Natural killer cell treated with Interleukin-12 subunit alpha and Interleukin-12 subunit beta and Interleukin-15 and Interleukin-18, amount 100 ng/mL, for 72 hours (primary cell): Measurements from ENCODE around the gene PSMD2. TPM values are rescaled to one million over a fixed set of nuclear protein-coding genes. Genes with fewer than 3 reads are reported as not detected.
"Not testable (repeated sequence)": the region's sequence is repeated elsewhere in the genome, so short reads cannot be mapped to it uniquely, and the experiment has no call there.

Experiments
- ATAC-seq, 2 donors: fragments of 150-1000 bp; cut with Tn5 transposase in 1 of 2; sonication (Bioruptor Pico), chemical (Tn5 transposase) in 1 of 2; 2 replicates each; pipeline ENCODE4 v1.10.0; 2021
- DNase-seq: peaks from one replicate; pipeline ENCODE4 v3.0.0; 2022; ENCODE audit warnings: low spot score
- H3K27ac Mint-ChIP-seq, 2 donors: 1 replicate in 1 of 2; 2 replicates in 1 of 2; pipeline ENCODE4 v1.8.0; 2022; ENCODE audit warnings: mixed read lengths in 2 of 2, mild to moderate bottlenecking in 1 of 2, moderate library complexity in 1 of 2
- H3K27me3 Mint-ChIP-seq, 2 donors: 1 replicate in 1 of 2; 2 replicates in 1 of 2; pipeline ENCODE4 v1.8.0; 2022; ENCODE audit warnings: mixed read lengths in 2 of 2
- H3K36me3 Mint-ChIP-seq: one replicate; pipeline ENCODE4 v1.8.0; 2022; ENCODE audit warnings: mixed read lengths
- H3K4me1 Mint-ChIP-seq, 2 donors: 1 replicate in 1 of 2; 2 replicates in 1 of 2; pipeline ENCODE4 v1.8.0; 2022; ENCODE audit warnings: low read depth in 2 of 2, mixed read lengths in 2 of 2, mild to moderate bottlenecking in 1 of 2
- H3K4me3 Mint-ChIP-seq: one replicate; pipeline ENCODE4 v1.8.0; 2022; ENCODE audit warnings: mixed read lengths
- H3K9me3 Mint-ChIP-seq: 2 replicates; pipeline ENCODE4 v1.8.0; 2022; ENCODE audit warnings: mixed read lengths
- total RNA-seq, 2 donors: library from RNA; stranded (reverse); gene quantifications; one replicate each; pipeline ENCODE4 v1.2.3, GENCODE V29; 2022

Gene PSMD2
- total RNA-seq, 2 donors from 2014 or later = 285 to 328 TPM

- DNase-seq = no peak
- Mint-ChIP-seq H3K9me3 (no peaks in the 10 kb centered on the region), H3K4me3 (peak overlapping the region; percentile 14), H3K4me1 (peaks cover 57 to 58% of the 10 kb centered on the region in 2 donors), H3K36me3 (peaks cover 38% of the 10 kb centered on the region), H3K27me3 (no peaks in the 10 kb centered on the region), H3K27ac (peak overlapping the region; percentile 62 to 70)
- no peak for ATAC-seq
Measured at GRCh38 chr3:184333700-184334099, 34.7 kb downstream of the PSMD2 start.

DNA sequence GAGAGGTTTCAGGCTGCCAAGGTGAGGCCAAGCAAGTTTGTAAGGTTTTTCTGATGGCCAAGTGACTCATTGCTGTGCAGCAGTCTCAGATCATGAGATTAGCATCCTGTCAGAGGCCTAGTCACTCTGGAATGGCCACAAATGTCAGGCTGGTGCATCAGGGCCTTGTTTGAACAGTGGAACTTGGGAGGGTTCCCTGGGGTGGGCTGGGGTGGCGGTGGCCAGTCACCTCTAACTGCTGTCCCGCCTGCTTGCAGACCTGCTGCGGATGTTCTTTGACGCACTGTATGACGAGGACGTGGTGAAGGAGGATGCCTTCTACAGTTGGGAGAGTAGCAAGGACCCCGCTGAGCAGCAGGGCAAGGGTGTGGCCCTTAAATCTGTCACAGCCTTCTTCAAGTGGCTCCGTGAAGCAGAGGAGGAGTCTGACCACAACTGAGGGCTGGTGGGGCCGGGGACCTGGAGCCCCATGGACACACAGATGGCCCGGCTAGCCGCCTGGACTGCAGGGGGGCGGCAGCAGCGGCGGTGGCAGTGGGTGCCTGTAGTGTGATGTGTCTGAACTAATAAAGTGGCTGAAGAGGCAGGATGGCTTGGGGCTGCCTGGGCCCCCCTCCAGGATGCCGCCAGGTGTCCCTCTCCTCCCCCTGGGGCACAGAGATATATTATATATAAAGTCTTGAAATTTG lies 35.6 kb downstream of the PSMD2 start:
- Mint-ChIP-seq H3K4me3 (peak overlapping the region; percentile 40), H3K9me3 (no peaks in the 10 kb centered on the region), H3K36me3 (peaks cover 29% of the 10 kb centered on the region), H3K27ac (peak overlapping the region; percentile 62 to 70), H3K4me1 (peaks cover 55% of the 10 kb centered on the region in 2 donors), H3K27me3 (no peaks in the 10 kb centered on the region)
- DNase-seq (no peak), ATAC-seq (peak in 1 of 2 donors; percentile 57)

DNA sequence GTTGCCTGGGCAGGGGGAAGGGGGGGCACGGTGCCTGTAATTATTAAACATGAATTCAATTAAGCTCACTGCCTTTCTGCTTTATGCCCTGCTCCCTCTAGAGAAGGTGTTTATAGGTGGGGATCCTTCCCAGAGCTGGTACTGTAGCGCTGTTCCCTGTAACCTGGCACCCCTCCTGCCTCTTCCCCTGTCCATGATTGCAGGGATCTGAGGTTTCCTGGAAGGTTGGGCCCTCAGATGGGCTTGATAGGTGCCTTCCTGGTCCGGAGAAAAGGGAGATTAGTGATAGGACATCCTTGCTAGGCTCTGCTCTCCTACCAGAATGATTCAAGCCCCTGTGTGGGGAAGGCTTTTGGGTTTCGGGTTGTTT lies 36.2 kb downstream of the PSMD2 start:
- Mint-ChIP-seq H3K4me1 (peaks cover 53 to 54% of the 10 kb centered on the region in 2 donors), H3K27me3 (no peaks in the 10 kb centered on the region), H3K9me3 (no peaks in the 10 kb centered on the region), H3K27ac (peak overlapping the region; percentile 62 to 70), H3K36me3 (peaks cover 26% of the 10 kb centered on the region), H3K4me3 (peak overlapping the region; percentile 86)
- ATAC-seq (no peak), DNase-seq (no peak)

DNA sequence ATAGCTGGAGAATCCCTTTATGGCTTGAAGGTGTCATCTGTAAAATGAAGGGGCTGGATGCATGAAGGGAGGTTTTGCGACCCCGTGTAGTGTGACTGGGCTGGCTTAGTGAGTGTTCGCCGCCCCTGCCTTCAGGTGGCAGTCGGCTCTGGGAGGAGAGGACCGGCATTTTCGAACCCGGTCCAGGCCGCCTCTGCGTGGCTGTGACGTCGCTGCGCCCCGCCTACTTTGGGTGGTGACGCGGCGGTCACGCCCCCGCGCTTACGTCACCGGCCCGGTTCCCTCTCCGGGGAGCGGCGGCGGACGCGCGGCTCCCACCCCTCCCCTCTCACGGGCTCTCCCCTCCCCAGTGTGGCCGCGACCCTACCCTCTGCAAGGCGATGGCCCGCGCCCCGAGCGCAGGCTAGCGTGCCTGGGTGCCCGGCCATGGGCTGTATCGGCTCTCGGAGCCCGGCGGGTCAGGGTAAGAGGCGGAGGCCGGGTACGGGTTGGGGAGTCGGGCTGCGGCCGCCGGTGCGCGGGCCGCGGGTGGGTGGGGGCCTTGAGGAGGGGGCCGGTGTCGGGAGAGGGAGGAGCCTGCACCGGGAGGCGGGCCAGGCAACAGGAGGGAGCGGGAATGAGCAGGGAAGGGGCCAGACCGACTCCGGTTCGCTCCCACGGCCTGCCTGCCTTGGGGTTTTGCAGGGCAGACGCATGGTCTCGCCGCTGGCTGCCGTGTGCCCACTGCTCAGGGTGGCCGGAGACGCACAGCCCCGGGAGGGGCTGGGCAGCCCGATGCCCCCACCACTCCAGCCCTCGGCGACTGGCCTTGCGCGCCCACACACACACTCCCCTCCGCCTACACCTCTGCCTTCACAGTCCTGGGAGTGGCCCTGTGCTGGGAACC lies 36.9 kb downstream of the PSMD2 start:
- peak; percentile 86 for DNase-seq
- Mint-ChIP-seq H3K4me3 (peak overlapping the region; percentile 86), H3K4me1 (peaks cover 57 to 58% of the 10 kb centered on the region in 2 donors), H3K27ac (peak overlapping the region; percentile 68 to 70), H3K9me3 (no peaks in the 10 kb centered on the region), H3K27me3 (no peaks in the 10 kb centered on the region), H3K36me3 (peaks cover 25% of the 10 kb centered on the region)
- ATAC-seq = peak; percentile 84 to 89

- Mint-ChIP-seq H3K4me3 (peak overlapping the region; percentile 86), H3K27me3 (no peaks in the 10 kb centered on the region), H3K36me3 (peaks cover 21% of the 10 kb centered on the region), H3K4me1 (peaks cover 56 to 60% of the 10 kb centered on the region in 2 donors), H3K27ac (peak overlapping the region in 1 of 2 donors; percentile 68), H3K9me3 (no peaks in the 10 kb centered on the region)
- DNase-seq = no peak
- no peak for ATAC-seq
Measured at GRCh38 chr3:184336547-184337398, 37.7 kb downstream of the PSMD2 start.

- Mint-ChIP-seq H3K36me3 (peaks cover 18% of the 10 kb centered on the region), H3K9me3 (no peaks in the 10 kb centered on the region), H3K4me3 (peak within 1 kb of the TSS; percentile 86), H3K27me3 (no peaks in the 10 kb centered on the region), H3K4me1 (peaks cover 52 to 57% of the 10 kb centered on the region in 2 donors), H3K27ac (peak within 1 kb of the TSS in 1 of 2 donors; percentile 68)
- DNase-seq = no peak
- no peak for ATAC-seq
Measured at GRCh38 chr3:184337399-184337714, 38.3 kb downstream of the PSMD2 start, which contains the start of gene FAM131A. TSS of gene FAM131A (plus strand) at chr3:184337600. CDS start at chr3:184337631, 31 bp downstream.

- H3K36me3 Mint-ChIP-seq = peaks cover 12% of the 10 kb centered on the region
- ATAC-seq (no peak), DNase-seq (no peak)
- H3K4me1 Mint-ChIP-seq = peaks cover 46 to 50% of the 10 kb centered on the region in 2 donors
- H3K27me3 Mint-ChIP-seq = no peaks in the 10 kb centered on the region
- no peaks in the 10 kb centered on the region for H3K9me3 Mint-ChIP-seq
- H3K27ac Mint-ChIP-seq = no peak overlapping the region
- no peak overlapping the region for H3K4me3 Mint-ChIP-seq
Measured at GRCh38 chr3:184337981-184338380, 38.9 kb downstream of the PSMD2 start.

- Mint-ChIP-seq H3K27me3 (no peaks in the 10 kb centered on the region), H3K4me3 (no peak overlapping the region), H3K36me3 (peaks cover 6% of the 10 kb centered on the region), H3K27ac (no peak overlapping the region), H3K9me3 (no peaks in the 10 kb centered on the region), H3K4me1 (peaks cover 41 to 45% of the 10 kb centered on the region in 2 donors)
- DNase-seq = no peak
- ATAC-seq = no peak
Measured at GRCh38 chr3:184338511-184338945, 39.5 kb downstream of the PSMD2 start.

DNA sequence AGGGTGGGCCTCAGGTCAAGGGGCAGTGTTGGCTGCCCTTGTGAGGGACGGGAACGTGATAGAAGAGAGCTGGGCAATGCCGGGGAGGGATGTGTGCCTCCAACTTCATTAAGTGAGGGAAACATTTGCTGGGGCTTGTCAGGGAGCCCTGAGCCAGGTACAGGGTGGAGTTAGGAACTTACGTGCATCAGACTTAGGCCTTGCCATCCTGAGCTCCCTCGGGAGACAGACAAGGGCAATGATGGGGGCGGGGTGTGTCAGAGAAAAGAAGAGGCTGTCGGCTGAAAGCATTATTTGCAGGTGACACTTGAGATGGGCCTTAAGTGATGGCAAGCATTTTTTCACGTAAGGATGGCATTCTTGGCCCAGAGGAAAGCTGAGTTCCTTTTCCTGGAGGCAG lies 40.0 kb downstream of the PSMD2 start:
- no peak for DNase-seq
- Mint-ChIP-seq H3K4me1 (peaks cover 36 to 40% of the 10 kb centered on the region in 2 donors), H3K9me3 (no peaks in the 10 kb centered on the region), H3K4me3 (no peak overlapping the region), H3K36me3 (peaks cover 2% of the 10 kb centered on the region), H3K27me3 (no peaks in the 10 kb centered on the region), H3K27ac (no peak overlapping the region)
- no peak for ATAC-seq

- DNase-seq, H3K27ac Mint-ChIP-seq, ATAC-seq, H3K36me3 Mint-ChIP-seq, H3K4me3 Mint-ChIP-seq, H3K9me3 Mint-ChIP-seq, H3K27me3 Mint-ChIP-seq: not testable (repeated sequence)
- peaks cover 32 to 34% of the 10 kb centered on the region in 2 donors for H3K4me1 Mint-ChIP-seq
Measured at GRCh38 chr3:184339451-184340135, 40.6 kb downstream of the PSMD2 start.

DNA sequence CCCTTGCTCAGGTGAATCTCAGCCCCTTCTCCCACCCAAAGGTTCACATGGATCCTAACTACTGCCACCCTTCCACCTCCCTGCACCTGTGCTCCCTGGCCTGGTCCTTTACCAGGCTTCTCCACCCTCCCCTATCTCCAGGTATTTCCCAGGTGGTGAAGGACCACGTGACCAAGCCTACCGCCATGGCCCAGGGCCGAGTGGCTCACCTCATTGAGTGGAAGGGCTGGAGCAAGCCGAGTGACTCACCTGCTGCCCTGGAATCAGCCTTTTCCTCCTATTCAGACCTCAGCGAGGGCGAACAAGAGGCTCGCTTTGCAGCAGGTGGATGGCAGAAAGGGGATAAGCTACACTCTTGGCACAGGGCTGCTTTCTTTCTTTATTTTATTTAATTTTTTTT lies 42.9 kb downstream of the PSMD2 start:
- peaks cover 19 to 20% of the 10 kb centered on the region in 2 donors for H3K4me1 Mint-ChIP-seq
- H3K27me3 Mint-ChIP-seq = no peaks in the 10 kb centered on the region
- H3K27ac Mint-ChIP-seq = no peak overlapping the region
- no peak for ATAC-seq
- no peak for DNase-seq
- no peaks in the 10 kb centered on the region for H3K9me3 Mint-ChIP-seq
- H3K4me3 Mint-ChIP-seq = no peak overlapping the region
- H3K36me3 Mint-ChIP-seq = no peaks in the 10 kb centered on the region

DNA sequence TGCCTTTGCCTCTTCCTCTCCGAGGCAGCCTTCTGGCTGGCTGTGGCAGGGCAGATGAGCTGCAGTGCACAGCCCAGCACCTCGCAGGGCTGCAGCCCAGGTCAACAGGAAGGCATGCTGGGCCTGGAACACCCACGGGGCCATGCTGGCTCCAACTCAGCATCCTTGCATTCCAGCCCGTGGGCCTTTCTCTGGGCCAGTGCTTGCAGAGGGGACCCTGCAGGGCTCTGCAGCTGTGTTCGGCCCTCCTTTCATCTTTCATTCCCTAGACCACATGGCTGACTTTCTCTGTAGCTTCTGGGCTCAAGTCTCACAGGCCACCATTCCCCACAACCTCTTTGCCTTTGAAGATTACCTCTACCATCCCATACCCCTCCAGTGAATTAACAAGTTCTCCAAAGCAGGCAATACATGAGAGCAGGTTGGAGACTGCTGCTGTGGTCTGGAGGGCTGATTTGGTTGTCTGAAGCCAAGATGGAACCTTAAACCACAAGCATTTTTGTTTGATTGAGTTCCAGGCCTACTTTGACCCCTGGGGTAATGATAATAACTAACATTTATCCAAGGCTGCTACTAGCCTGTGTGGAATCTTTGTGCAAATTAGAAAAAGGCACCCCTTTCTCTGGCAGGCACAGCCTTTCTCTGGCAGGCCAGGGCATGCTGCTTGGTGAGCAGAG lies 44.3 kb downstream of the PSMD2 start:
- H3K36me3 Mint-ChIP-seq = no peaks in the 10 kb centered on the region
- H3K9me3 Mint-ChIP-seq = no peaks in the 10 kb centered on the region
- H3K27ac Mint-ChIP-seq = no peak overlapping the region
- H3K4me3 Mint-ChIP-seq = no peak overlapping the region
- no peak for DNase-seq
- H3K27me3 Mint-ChIP-seq = no peaks in the 10 kb centered on the region
- peaks cover 7 to 12% of the 10 kb centered on the region in 2 donors for H3K4me1 Mint-ChIP-seq
- ATAC-seq = no peak
